Kidney epithelial cell (primary cell): ENCODE data around the gene HNRNPUL2. TPM values are rescaled to one million over a fixed set of nuclear protein-coding genes. Genes with fewer than 3 reads are reported as not detected.
"Not testable (repeated sequence)": the region's sequence is repeated elsewhere in the genome, so short reads cannot be mapped to it uniquely, and the experiment has no call there.

Experiments
- DNase-seq: peaks from one replicate; pipeline ENCODE4 v3.0.0-alpha.2; 2010; ENCODE audit warnings: low read depth
- H3K27me3 ChIP-seq: 2 replicates; pipeline ENCODE4 v1.6.0; 2011; ENCODE audit warnings: low read length; ENCODE audit not compliant: control insufficient read depth, insufficient read depth
- H3K36me3 ChIP-seq: 2 replicates; pipeline ENCODE4 v1.5.1; 2011; ENCODE audit warnings: low read length; ENCODE audit not compliant: control insufficient read depth, insufficient read depth
- H3K4me3 ChIP-seq: 2 replicates; pipeline ENCODE4 v1.5.1; 2011; ENCODE audit warnings: low read depth, mild to moderate bottlenecking, control low read depth, low read length
- CTCF ChIP-seq: IDR thresholded peaks from 2 replicates; pipeline ENCODE4 v1.5.1; 2011; ENCODE audit warnings: mild to moderate bottlenecking, moderate library complexity, low read length, control low read depth, inconsistent platforms; ENCODE audit not compliant: insufficient read depth, poor library complexity, severe bottlenecking
- total RNA-seq: library from RNA; depleted of rRNA; stranded (reverse); fragments of >200 nt; gene quantifications from 2 replicates; pipeline ENCODE4 v1.2.3, GENCODE V29; 2015

Gene HNRNPUL2
- total RNA-seq, 1 donor from 2014 or later, result 12.8 TPM

- no peak for TF ChIP-seq CTCF
- H3K4me3 ChIP-seq, result no peak overlapping the region
- H3K36me3 ChIP-seq, result no peaks in the 10 kb centered on the region
- no peaks in the 10 kb centered on the region for H3K27me3 ChIP-seq
- DNase-seq, result no peak
Measured at GRCh38 chr11:62747475-62748160, 20.4 kb upstream of the HNRNPUL2 start.

GRCh38 chr11:62737196-62737595 lies 9.9 kb upstream of the HNRNPUL2 start:
- H3K4me3 ChIP-seq, result no peak overlapping the region
- H3K36me3 ChIP-seq, result peaks cover 1% of the 10 kb centered on the region
- H3K27me3 ChIP-seq, result no peaks in the 10 kb centered on the region
- TF ChIP-seq CTCF, result no peak
- no peak for DNase-seq

- no peak for TF ChIP-seq CTCF
- no peaks in the 10 kb centered on the region for H3K27me3 ChIP-seq
- no peak for DNase-seq
- H3K36me3 ChIP-seq, result peaks cover 1% of the 10 kb centered on the region
- no peak overlapping the region for H3K4me3 ChIP-seq
Measured at GRCh38 chr11:62732830-62733229, 5.6 kb upstream of the HNRNPUL2 start.

GRCh38 chr11:62730076-62730475 lies 2.8 kb upstream of the HNRNPUL2 start:
- not testable (repeated sequence) for H3K27me3 ChIP-seq, DNase-seq, H3K36me3 ChIP-seq
- H3K4me3 ChIP-seq, result peak overlapping the region; percentile 96

- Histone ChIP-seq H3K27me3 (no peaks in the 10 kb centered on the region), H3K36me3 (no peaks in the 10 kb centered on the region), H3K4me3 (peak within 1 kb of the TSS; percentile 96)
- DNase-seq, result peak; percentile 60
- no peak for TF ChIP-seq CTCF
Measured at GRCh38 chr11:62728171-62728988, 1.1 kb upstream of the HNRNPUL2 start, which contains the start of gene TTC9C. TTC9C (plus strand) TSS chr11:62728486; CDS start chr11:62728849, 363 bp downstream.

- Histone ChIP-seq H3K36me3 (no peaks in the 10 kb centered on the region), H3K27me3 (no peaks in the 10 kb centered on the region), H3K4me3 (peak overlapping the region; percentile 96)
- DNase-seq, result peak; percentile 86
- no peak for TF ChIP-seq CTCF
Measured at GRCh38 chr11:62727872-62728170, 564 bp upstream of the HNRNPUL2 start.
